Type B pancreatic cell (in vitro differentiated cells): ENCODE data around the gene SEMA4D. TPM values are rescaled to one million over a fixed set of nuclear protein-coding genes. Genes with fewer than 3 reads are reported as not detected.
A peak's percentile ranks its signal among the peaks of the same experiment; 100 is the strongest.

Experiments
- DNase-seq: peaks from one replicate; pipeline ENCODE4 v3.0.0; 2021; ENCODE audit warnings: mixed read lengths; ENCODE audit not compliant: unreplicated experiment; ENCODE audit errors: extremely low spot score
- H3K27ac Mint-ChIP-seq: 2 replicates; pipeline ENCODE4 v1.8.0; 2021; ENCODE audit warnings: mild to moderate bottlenecking, mixed read lengths
- H3K27me3 Mint-ChIP-seq: 2 replicates; pipeline ENCODE4 v1.8.0; 2021; ENCODE audit warnings: mixed read lengths
- H3K36me3 Mint-ChIP-seq: 2 replicates; pipeline ENCODE4 v1.8.0; 2021; ENCODE audit warnings: mixed read lengths
- H3K4me1 Mint-ChIP-seq: one replicate; pipeline ENCODE4 v1.8.0; 2021; ENCODE audit warnings: mixed read lengths; ENCODE audit not compliant: unreplicated experiment
- H3K4me3 Mint-ChIP-seq: 2 replicates; pipeline ENCODE4 v1.8.0; 2021; ENCODE audit warnings: mild to moderate bottlenecking, mixed read lengths
- H3K9me3 Mint-ChIP-seq: 2 replicates; pipeline ENCODE4 v1.8.0; 2021; ENCODE audit warnings: mixed read lengths
- total RNA-seq: library from RNA; stranded (reverse); gene quantifications from 2 replicates; pipeline ENCODE4 v1.2.1, GENCODE V29; 2021; ENCODE audit warnings: low replicate concordance
- TF ChIP-seq, protein P1 (sequence below): fragments of 200-600 bp; sonication (generic); conservative IDR thresholded peaks from 2 replicates; pipeline ENCODE4 v1.5.0; 2021; ENCODE audit warnings: antibody characterized with exemption, mild to moderate bottlenecking

The SEMA4D gene
- total RNA-seq, 1 donor from 2014 or later, result 32.3 TPM

- Mint-ChIP-seq H3K36me3 (no peaks in the 10 kb centered on the region), H3K27ac (no peak overlapping the region), H3K4me1 (peaks cover 29% of the 10 kb centered on the region), H3K4me3 (no peak overlapping the region), H3K9me3 (no peaks in the 10 kb centered on the region), H3K27me3 (no peaks in the 10 kb centered on the region)
- DNase-seq, result no peak
- TF ChIP-seq, protein P1, sequence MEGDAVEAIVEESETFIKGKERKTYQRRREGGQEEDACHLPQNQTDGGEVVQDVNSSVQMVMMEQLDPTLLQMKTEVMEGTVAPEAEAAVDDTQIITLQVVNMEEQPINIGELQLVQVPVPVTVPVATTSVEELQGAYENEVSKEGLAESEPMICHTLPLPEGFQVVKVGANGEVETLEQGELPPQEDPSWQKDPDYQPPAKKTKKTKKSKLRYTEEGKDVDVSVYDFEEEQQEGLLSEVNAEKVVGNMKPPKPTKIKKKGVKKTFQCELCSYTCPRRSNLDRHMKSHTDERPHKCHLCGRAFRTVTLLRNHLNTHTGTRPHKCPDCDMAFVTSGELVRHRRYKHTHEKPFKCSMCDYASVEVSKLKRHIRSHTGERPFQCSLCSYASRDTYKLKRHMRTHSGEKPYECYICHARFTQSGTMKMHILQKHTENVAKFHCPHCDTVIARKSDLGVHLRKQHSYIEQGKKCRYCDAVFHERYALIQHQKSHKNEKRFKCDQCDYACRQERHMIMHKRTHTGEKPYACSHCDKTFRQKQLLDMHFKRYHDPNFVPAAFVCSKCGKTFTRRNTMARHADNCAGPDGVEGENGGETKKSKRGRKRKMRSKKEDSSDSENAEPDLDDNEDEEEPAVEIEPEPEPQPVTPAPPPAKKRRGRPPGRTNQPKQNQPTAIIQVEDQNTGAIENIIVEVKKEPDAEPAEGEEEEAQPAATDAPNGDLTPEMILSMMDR, result no peak
Observed at GRCh38 chr9:89441655-89441970, 56.3 kb downstream of the SEMA4D start.

DNA sequence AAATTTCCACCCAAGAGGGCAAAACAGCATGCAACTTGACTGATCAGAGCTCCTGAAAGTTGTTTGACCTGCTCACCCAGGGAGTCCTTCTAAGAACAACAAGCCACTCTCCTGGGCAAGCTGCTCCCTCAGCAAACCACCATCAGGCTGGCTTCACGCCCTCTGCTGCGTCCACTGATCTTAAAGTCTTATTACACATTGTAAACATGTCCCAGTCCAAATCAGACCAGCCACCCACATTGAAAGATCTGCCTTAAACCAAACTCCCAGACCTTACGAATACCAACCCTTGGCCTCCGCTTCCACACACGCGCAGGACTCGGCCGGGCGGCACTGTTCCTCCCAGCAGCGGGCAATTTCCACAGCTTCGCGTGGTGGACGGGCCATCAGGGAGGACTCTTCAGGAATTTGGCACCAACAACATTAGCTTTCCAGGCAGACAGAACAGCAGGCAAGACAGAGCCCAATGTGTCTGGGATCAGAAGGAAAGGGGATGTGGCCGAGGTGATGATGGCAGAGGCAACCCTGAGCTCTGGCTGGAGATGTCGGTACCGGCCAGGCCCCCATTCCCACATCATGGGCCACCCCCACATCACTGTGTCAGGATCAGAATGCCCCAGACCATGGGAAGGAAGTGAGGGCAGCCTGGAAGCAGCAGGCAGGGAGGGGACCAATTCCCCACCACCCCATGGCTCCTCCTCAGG lies 56.8 kb downstream of the SEMA4D start:
- Mint-ChIP-seq H3K27ac (peak overlapping the region; percentile 3), H3K4me1 (peaks cover 27% of the 10 kb centered on the region), H3K27me3 (no peaks in the 10 kb centered on the region), H3K4me3 (no peak overlapping the region), H3K9me3 (no peaks in the 10 kb centered on the region), H3K36me3 (no peaks in the 10 kb centered on the region)
- no peak for DNase-seq
- TF ChIP-seq, protein P1, result no peak

DNA sequence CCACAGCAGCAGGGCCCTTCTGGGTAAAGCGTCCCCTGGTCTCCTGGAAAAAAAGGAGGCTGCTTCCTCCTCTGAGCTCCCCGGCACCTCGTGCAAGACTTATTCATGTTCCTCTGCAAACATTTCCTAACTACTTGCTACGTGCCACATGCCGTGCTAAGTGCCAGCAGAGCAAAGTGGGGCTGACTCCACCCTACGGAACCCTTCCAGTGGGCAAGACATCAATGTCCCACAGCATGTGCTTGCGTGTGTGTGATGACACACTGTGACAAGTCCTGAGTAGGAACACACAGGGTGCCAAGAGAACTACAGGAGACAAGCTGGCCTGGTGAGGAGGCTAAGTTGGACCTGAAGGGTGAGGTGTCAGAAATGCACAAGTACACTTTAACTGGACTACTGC lies 57.4 kb downstream of the SEMA4D start:
- peak overlapping the region; percentile 3 for H3K27ac Mint-ChIP-seq
- peaks cover 26% of the 10 kb centered on the region for H3K4me1 Mint-ChIP-seq
- TF ChIP-seq, protein P1, result no peak
- H3K4me3 Mint-ChIP-seq, result no peak overlapping the region
- H3K9me3 Mint-ChIP-seq, result no peaks in the 10 kb centered on the region
- DNase-seq, result no peak
- H3K27me3 Mint-ChIP-seq, result no peaks in the 10 kb centered on the region
- no peaks in the 10 kb centered on the region for H3K36me3 Mint-ChIP-seq

GRCh38 chr9:89440046-89440445 lies 57.9 kb downstream of the SEMA4D start:
- DNase-seq, result no peak
- Mint-ChIP-seq H3K9me3 (no peaks in the 10 kb centered on the region), H3K27ac (no peak overlapping the region), H3K4me3 (no peak overlapping the region), H3K27me3 (no peaks in the 10 kb centered on the region), H3K36me3 (no peaks in the 10 kb centered on the region), H3K4me1 (peaks cover 31% of the 10 kb centered on the region)
- TF ChIP-seq, protein P1, result no peak

DNA sequence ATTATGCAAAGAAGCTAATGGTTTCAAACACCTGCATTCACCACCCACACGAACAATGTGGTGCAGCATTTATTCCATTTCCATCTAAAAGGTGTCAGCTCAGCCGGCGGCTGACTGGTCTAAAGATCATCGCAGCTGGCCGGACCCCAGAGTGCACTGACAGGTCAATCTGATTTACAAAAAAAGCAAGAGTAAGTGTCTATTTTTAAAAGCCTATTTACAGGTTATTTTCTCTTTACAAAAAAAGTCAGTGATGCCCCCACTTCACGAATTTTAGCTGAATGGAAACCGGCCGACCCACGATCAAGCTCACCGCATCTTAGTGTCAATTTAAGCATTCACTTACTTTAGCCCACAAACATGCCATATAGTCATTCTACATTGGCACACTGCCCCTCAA lies 58.3 kb downstream of the SEMA4D start:
- H3K27me3 Mint-ChIP-seq, result no peaks in the 10 kb centered on the region
- H3K4me3 Mint-ChIP-seq, result no peak overlapping the region
- H3K9me3 Mint-ChIP-seq, result no peaks in the 10 kb centered on the region
- peaks cover 34% of the 10 kb centered on the region for H3K4me1 Mint-ChIP-seq
- DNase-seq, result no peak
- H3K27ac Mint-ChIP-seq, result no peak overlapping the region
- TF ChIP-seq, protein P1, result no peak
- no peaks in the 10 kb centered on the region for H3K36me3 Mint-ChIP-seq

GRCh38 chr9:89438194-89438593 lies 59.7 kb downstream of the SEMA4D start:
- H3K4me1 Mint-ChIP-seq, result peaks cover 34% of the 10 kb centered on the region
- TF ChIP-seq, protein P1, result no peak
- no peak overlapping the region for H3K4me3 Mint-ChIP-seq
- no peak for DNase-seq
- H3K27me3 Mint-ChIP-seq, result no peaks in the 10 kb centered on the region
- no peaks in the 10 kb centered on the region for H3K9me3 Mint-ChIP-seq
- no peaks in the 10 kb centered on the region for H3K36me3 Mint-ChIP-seq
- no peak overlapping the region for H3K27ac Mint-ChIP-seq
